Muscle layer of colon (tissue), 2 donors: ENCODE measurements around the gene CDH22.

Experiments used
- H3K27ac ChIP-seq: one replicate; pipeline ENCODE4 v1.7.0; 2013; ENCODE audit warnings: low read depth, mild to moderate bottlenecking, low read length, moderate library complexity
- H3K27me3 ChIP-seq, 2 donors: one replicate each; pipeline ENCODE4 v1.7.0; 2013; ENCODE audit warnings: low read length in 2 of 2, mild to moderate bottlenecking in 2 of 2; ENCODE audit not compliant: insufficient read depth in 2 of 2, control insufficient read depth in 1 of 2
- H3K36me3 ChIP-seq: one replicate; pipeline ENCODE4 v1.7.0; 2013; ENCODE audit warnings: mild to moderate bottlenecking, low read length; ENCODE audit not compliant: insufficient read depth
- H3K4me1 ChIP-seq: one replicate; pipeline ENCODE4 v1.7.0; 2013; ENCODE audit warnings: mild to moderate bottlenecking, low read length; ENCODE audit not compliant: insufficient read depth
- H3K4me3 ChIP-seq, 2 donors: one replicate each; pipeline ENCODE4 v1.7.0; 2013; ENCODE audit warnings: low read length in 2 of 2, low read depth in 1 of 2, mild to moderate bottlenecking in 1 of 2, moderate library complexity in 1 of 2
- H3K9ac ChIP-seq: one replicate; pipeline ENCODE4 v1.7.0; 2013; ENCODE audit warnings: low read length
- H3K9me3 ChIP-seq: one replicate; pipeline ENCODE4 v1.7.0; 2013; ENCODE audit warnings: mild to moderate bottlenecking, low read length
- donor health status: abdominal sarcoma.
- donor health status: Adenocarcinoma of cecum.

Gene CDH22

DNA sequence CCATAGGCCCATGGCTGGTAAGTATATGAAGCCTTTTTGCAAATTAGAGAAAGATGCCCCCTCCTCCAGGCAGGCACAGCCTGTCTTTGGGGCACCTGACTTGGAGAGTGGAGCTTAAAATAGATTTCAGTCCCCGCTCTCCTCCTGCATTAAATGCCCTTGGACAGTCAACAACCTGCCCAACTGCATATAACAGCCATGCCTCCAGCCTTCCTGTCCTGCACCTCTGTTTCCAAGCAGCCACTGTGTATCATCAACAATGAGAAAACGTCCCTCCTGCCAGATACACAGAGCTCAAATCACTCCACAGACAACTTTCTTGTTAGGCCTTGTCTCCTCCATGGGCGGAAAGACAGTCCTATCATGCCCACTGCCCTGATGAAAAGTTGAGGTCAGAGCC lies 3.4 kb downstream of the CDH22 start:
- H3K27ac ChIP-seq = no peak overlapping the region
- no peaks in the 10 kb centered on the region for H3K36me3 ChIP-seq
- H3K4me3 ChIP-seq = no peak overlapping the region
- H3K27me3 ChIP-seq = peaks cover 27 to 54% of the 10 kb centered on the region in 2 donors
- no peaks in the 10 kb centered on the region for H3K4me1 ChIP-seq
- H3K9me3 ChIP-seq = no peaks in the 10 kb centered on the region
- no peak overlapping the region for H3K9ac ChIP-seq

DNA sequence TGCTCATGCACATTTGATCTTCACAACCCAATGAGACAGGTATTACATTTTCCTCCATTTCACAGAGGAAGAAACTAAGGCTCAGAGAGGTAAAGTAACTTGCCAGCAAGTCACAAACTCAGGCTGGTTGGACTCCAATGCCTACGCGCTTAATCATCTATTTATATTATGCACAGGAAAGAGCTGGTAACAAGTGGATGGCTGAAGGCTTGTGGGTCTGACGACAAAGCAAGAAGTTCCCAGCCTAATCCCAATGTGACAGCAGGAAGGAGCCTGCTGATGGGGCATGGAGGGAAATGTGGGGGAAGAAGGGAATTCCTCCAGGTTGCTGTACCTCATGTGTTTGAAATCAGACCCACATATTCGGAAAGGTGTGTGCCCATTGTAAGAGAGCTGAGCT lies 3.9 kb downstream of the CDH22 start:
- H3K4me1 ChIP-seq = no peaks in the 10 kb centered on the region
- H3K9ac ChIP-seq = no peak overlapping the region
- no peaks in the 10 kb centered on the region for H3K36me3 ChIP-seq
- H3K4me3 ChIP-seq = no peak overlapping the region
- H3K27me3 ChIP-seq = peaks cover 23 to 49% of the 10 kb centered on the region in 2 donors
- no peaks in the 10 kb centered on the region for H3K9me3 ChIP-seq
- H3K27ac ChIP-seq = no peak overlapping the region

DNA sequence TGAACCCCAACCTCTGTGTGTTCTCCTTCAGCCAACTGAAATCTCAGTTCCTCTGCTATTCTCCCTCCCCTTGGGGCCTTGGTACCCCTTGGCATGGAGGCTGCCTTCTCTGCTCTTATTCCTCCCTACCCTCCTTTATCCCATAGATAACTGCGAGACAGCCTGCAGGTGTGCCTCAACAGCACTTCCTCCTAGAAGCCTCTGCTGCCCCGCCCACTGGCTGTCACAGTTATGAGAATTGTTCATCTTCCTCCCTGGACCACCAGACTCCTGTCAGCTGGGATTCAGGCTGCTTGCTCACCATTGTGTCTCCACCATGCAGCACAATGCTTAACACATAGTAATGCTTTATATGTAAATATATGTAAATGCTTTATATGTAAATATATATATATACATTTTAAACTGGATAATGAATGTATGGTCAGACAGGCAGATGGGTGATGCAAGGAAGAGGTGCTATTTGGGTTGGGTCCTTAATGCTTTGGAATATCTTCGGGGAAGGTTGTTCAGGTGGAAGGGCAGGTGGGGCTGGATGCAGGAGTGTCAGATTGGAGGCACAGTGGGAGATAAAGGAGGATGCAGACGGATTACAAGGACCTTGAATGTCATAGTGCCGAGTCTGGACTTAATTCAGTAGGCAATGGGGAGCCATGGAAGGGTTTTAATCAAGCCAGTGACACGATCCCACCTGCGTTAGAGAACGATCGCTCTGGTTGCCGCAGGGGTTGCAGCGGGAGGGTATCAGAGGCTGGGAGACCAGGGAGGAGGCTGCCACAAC lies 4.9 kb downstream of the CDH22 start:
- Histone ChIP-seq H3K27me3 (peaks cover 15 to 40% of the 10 kb centered on the region in 2 donors), H3K4me3 (no peak overlapping the region)

DNA sequence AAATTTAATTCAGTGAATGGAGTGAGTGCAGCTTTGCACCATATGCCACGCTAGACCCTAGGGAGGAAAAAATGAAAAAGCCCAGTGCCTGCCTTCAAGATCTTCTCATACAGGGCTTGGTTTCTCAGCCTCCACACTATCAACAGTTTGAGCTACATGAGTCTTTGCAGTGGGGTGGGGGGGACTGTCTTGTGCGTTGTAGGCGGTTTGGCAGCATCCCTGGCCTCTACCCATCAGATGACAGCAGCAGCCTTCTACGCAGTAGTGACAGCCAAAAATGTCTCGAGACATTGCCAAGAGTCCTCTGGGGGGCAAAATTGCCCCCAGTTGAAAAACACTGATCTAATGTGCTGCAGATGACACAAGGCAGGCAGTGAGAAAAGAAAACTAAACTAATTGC lies 6.2 kb downstream of the CDH22 start:
- Histone ChIP-seq H3K9ac (no peak overlapping the region), H3K9me3 (no peaks in the 10 kb centered on the region), H3K36me3 (no peaks in the 10 kb centered on the region), H3K27me3 (peaks cover 15 to 32% of the 10 kb centered on the region in 2 donors), H3K4me1 (no peaks in the 10 kb centered on the region), H3K27ac (no peak overlapping the region), H3K4me3 (no peak overlapping the region)

More for the DNA sequence above, 4.9 kb downstream of the CDH22 start:
- Histone ChIP-seq H3K27ac (no peak overlapping the region), H3K9ac (no peak overlapping the region), H3K9me3 (no peaks in the 10 kb centered on the region), H3K36me3 (no peaks in the 10 kb centered on the region), H3K4me1 (no peaks in the 10 kb centered on the region)

DNA sequence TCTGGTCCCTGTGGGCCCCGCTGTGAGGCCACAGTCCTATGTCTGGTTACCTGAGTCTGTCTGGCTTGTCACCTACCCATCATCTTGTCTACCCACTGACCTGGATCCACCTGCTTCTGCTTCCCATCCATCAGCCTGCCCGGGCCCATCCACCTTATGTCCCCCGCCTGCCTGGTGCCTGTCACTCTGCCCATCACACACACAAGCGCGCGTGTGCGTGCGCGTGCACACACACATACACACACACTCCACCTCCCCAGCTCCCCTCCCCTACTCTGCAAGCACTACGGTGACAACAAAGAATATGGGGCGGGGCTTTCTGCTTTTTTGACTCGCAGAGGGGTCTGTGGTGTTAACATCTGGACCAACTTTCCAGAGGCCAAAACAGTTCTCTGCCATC lies 8.0 kb downstream of the CDH22 start:
- H3K4me3 ChIP-seq = no peak overlapping the region
- H3K9ac ChIP-seq = no peak overlapping the region
- peaks cover 9 to 27% of the 10 kb centered on the region in 2 donors for H3K27me3 ChIP-seq

DNA sequence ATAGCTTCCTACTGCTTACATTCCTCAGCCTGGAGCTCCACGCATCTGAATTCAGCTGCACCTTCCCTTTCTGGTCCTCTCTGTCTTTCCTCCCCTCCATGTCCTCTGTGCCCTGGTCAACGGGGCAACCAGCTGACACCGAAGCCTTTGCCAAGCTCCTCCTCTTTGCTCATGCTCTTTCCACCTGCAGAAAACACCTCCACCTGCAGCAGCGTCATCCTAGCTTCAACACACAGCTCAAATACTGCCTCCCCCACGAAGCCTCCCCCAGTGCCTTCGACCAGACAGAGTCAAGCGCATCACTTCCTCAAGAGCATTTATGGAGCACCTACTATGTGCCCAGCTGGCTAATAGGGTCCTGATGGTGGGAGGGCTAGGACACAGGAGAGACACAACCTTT lies 9.2 kb downstream of the CDH22 start:
- H3K36me3 ChIP-seq = no peaks in the 10 kb centered on the region
- H3K27ac ChIP-seq = no peak overlapping the region
- H3K9me3 ChIP-seq = no peaks in the 10 kb centered on the region
- H3K9ac ChIP-seq = no peak overlapping the region
- H3K4me1 ChIP-seq = no peaks in the 10 kb centered on the region
- peaks cover 6 to 24% of the 10 kb centered on the region in 2 donors for H3K27me3 ChIP-seq
- no peak overlapping the region for H3K4me3 ChIP-seq

More for the DNA sequence above, 8.0 kb downstream of the CDH22 start:
- no peaks in the 10 kb centered on the region for H3K9me3 ChIP-seq
- H3K36me3 ChIP-seq = no peaks in the 10 kb centered on the region
- no peaks in the 10 kb centered on the region for H3K4me1 ChIP-seq
- no peak overlapping the region for H3K27ac ChIP-seq

DNA sequence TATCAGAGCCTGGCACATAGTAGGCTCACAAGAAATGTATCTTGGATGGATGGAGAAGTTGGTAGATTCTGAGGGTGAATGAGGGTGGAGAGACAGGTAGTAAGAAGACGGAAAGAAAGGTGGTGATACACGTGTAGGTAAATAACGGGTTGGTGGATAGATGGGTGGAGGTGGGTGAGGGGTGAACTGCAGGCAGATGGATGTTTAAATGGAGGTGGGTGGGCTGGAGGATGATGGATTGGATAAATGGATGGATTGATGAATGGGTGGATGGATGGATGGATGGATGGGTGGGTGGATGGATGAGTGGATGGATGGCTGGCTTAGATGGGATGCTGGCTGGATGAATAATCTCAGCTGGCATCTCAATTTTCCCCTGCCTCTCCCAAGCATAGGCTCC lies 9.9 kb downstream of the CDH22 start:
- Histone ChIP-seq H3K36me3 (no peaks in the 10 kb centered on the region), H3K4me3 (no peak overlapping the region), H3K27ac (no peak overlapping the region), H3K9me3 (no peaks in the 10 kb centered on the region), H3K4me1 (no peaks in the 10 kb centered on the region), H3K27me3 (peaks cover 0 to 27% of the 10 kb centered on the region in 2 donors), H3K9ac (no peak overlapping the region)

DNA sequence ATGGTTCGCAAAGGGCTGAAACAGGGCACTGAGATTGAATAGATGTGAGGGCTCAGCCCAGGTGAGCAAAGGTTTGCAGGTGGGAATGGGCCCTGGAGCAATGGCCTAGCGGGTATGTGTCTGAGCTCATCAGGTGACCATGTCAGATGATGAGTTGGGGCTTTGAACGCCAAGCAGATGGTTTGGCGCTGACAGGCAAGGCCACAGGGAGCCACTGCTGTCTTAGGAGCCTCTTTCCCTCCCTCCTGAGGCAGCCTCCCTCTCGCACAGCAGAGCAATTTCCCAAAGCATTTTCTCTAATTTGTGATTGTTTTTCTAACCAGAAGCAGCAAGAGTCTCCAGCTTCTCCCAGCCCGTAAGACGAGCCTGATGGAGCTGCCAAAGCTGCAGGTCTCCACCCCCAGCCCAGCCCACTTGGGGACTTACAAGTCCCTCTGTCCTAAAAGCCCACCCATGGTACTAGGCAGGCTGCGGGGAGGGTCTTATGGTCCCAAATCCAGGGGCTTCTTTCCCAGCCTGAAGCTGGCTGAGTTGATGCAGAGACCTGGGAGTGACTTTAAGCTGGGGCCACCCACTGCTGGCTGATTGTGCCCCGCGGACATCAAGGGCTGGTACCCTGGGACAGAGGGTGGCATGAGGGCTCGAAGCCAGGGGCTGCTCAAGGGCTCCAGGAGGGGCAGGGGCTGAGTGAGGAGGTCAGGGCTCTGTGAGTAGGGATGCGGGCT lies 11.6 kb downstream of the CDH22 start:
- Histone ChIP-seq H3K36me3 (no peaks in the 10 kb centered on the region), H3K4me3 (no peak overlapping the region), H3K9me3 (no peaks in the 10 kb centered on the region), H3K9ac (no peak overlapping the region), H3K27me3 (peaks cover 4 to 32% of the 10 kb centered on the region in 2 donors), H3K27ac (no peak overlapping the region), H3K4me1 (no peaks in the 10 kb centered on the region)

DNA sequence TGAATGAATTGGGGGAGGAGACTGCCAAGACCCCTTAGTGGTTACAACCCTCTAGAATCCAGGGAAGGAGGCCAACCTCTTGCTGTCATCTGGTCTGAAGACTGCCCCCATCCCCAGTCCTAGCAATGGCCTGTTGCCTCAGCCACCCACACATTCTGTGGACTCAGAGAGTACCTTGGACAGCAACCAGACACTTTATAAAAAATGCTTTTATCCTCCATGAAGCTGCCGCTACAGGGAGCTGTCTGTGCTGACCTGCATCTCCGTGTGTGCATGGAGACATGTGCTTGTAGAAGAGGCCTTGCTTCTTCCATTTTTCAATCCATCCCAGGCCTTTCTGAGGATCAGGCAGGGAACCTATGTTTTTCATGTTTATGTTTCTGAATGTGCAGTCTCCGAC lies 15.2 kb downstream of the CDH22 start:
- no peaks in the 10 kb centered on the region for H3K9me3 ChIP-seq
- no peaks in the 10 kb centered on the region for H3K36me3 ChIP-seq
- no peak overlapping the region for H3K27ac ChIP-seq
- H3K4me1 ChIP-seq = no peaks in the 10 kb centered on the region
- no peak overlapping the region for H3K4me3 ChIP-seq
- H3K27me3 ChIP-seq = peaks cover 4 to 33% of the 10 kb centered on the region in 2 donors
- H3K9ac ChIP-seq = no peak overlapping the region

DNA sequence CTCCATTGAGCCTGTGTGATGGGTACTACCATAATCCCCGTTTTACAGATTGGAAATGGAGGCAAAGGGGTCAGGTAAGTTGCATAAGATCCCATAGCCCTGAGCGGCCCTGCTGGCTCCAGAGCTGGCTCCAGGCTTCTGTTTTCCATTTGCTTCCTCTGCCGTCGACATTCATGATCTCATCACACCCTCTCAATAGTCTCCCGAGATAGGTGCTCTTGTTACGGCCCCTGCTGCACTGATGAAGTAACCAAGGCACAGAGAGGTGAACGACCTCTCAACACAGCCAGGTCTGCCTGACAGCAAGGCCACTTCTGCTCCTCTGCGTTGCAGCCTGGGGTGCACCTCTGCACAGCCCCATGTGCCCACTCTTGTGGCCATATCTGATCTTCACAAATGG lies 16.9 kb downstream of the CDH22 start:
- Histone ChIP-seq H3K4me3 (no peak overlapping the region), H3K4me1 (no peaks in the 10 kb centered on the region), H3K9ac (no peak overlapping the region), H3K27ac (no peak overlapping the region), H3K9me3 (no peaks in the 10 kb centered on the region), H3K27me3 (peaks cover 4 to 27% of the 10 kb centered on the region in 2 donors), H3K36me3 (no peaks in the 10 kb centered on the region)

DNA sequence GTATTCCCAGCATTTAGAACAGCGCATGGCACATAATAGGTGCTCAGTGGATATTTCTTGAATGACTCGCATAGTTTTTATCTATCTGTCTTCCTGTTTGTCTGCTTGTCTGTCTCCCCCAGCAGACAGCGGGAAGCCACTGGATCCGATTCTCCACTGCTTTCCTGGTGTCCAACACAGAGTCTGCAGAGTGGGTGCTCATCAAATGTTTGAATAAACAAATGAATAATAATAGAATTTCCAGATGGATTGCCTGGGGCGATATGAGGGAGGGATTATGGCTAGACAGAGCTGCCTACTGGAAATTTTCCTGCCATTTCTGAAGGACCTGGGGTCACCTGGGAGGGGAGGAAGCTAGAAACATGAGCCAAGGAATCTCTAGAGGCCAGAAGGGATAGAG lies 18.9 kb downstream of the CDH22 start:
- Histone ChIP-seq H3K27me3 (peaks cover 4 to 22% of the 10 kb centered on the region in 2 donors), H3K4me1 (no peaks in the 10 kb centered on the region), H3K36me3 (no peaks in the 10 kb centered on the region), H3K4me3 (no peak overlapping the region), H3K9ac (no peak overlapping the region), H3K9me3 (no peaks in the 10 kb centered on the region), H3K27ac (no peak overlapping the region)
